CD14-positive monocyte (primary cell): ENCODE measurements around the gene TFDP2. TPM values are rescaled to one million over a fixed set of nuclear protein-coding genes. Genes with fewer than 3 reads are reported as not detected.
"Not testable (repeated sequence)": the region's sequence is repeated elsewhere in the genome, so short reads cannot be mapped to it uniquely, and the experiment has no call there.

Experiments
- DNase-seq, 3 donors: peaks; one replicate each; pipeline ENCODE4 v3.0.0-alpha.2; 2011 to 2022
- H2AFZ ChIP-seq: 2 replicates; pipeline ENCODE4 v1.6.0; 2012; ENCODE audit warnings: mild to moderate bottlenecking, low read depth, low read length, inconsistent platforms; ENCODE audit not compliant: insufficient read depth, poor library complexity, severe bottlenecking
- H3K27ac ChIP-seq, 2 donors: 1 replicate in 1 of 2; 2 replicates in 1 of 2; pipeline ENCODE4 v1.5.1; 2012 to 2013; ENCODE audit warnings: low read length in 2 of 2, control low read depth in 1 of 2, inconsistent platforms in 1 of 2, low read depth in 1 of 2, mild to moderate bottlenecking in 1 of 2
- H3K27me3 ChIP-seq, 2 donors: one replicate each; pipeline versions ENCODE4 v1.6.0 to v1.6.1; 2011 to 2013; ENCODE audit warnings: low read length in 2 of 2; ENCODE audit not compliant: control insufficient read depth in 2 of 2, insufficient read depth in 2 of 2
- H3K36me3 ChIP-seq, 2 donors: replicated peaks in 1 of 2; 1 replicate in 1 of 2; 2 replicates in 1 of 2; pipeline versions ENCODE4 v1.5.1 to v1.6.1; 2012 to 2013; ENCODE audit warnings: low read length in 2 of 2, control low read depth in 1 of 2, inconsistent platforms in 1 of 2, mild to moderate bottlenecking in 1 of 2; ENCODE audit not compliant: insufficient read depth in 2 of 2, control insufficient read depth in 1 of 2
- H3K4me1 ChIP-seq, 2 donors: 1 replicate in 1 of 2; 2 replicates in 1 of 2; pipeline versions ENCODE4 v1.5.1 to v1.6.1; 2012 to 2013; ENCODE audit warnings: low read length in 2 of 2, control low read depth in 1 of 2, inconsistent platforms in 1 of 2, mild to moderate bottlenecking in 1 of 2, moderate library complexity in 1 of 2; ENCODE audit not compliant: insufficient read depth in 2 of 2, control insufficient read depth in 1 of 2
- H3K4me2 ChIP-seq: replicated peaks from 2 replicates; pipeline ENCODE3; 2012; ENCODE audit warnings: low read length, moderate library complexity, mild to moderate bottlenecking; ENCODE audit not compliant: poor library complexity, severe bottlenecking; ENCODE audit errors: extremely low read depth
- H3K4me3 ChIP-seq, 3 experiments: fragments of 200-600 bp in 1 of 3; sonication (generic) in 1 of 3; replicated peaks in 1 of 3; 1 replicate in 2 of 3; 2 replicates in 1 of 3; pipeline ENCODE4 v1.5.1; 2011 to 2013; ENCODE audit warnings: low read length in 3 of 3, mild to moderate bottlenecking in 3 of 3, control low read depth in 2 of 3, low read depth in 2 of 3, inconsistent platforms in 1 of 3, moderate library complexity in 1 of 3
- H3K79me2 ChIP-seq: 2 replicates; pipeline ENCODE4 v1.6.0; 2012; ENCODE audit warnings: mild to moderate bottlenecking, control low read depth, inconsistent platforms, low read length, moderate library complexity; ENCODE audit not compliant: insufficient read depth
- H3K9ac ChIP-seq: 2 replicates; pipeline ENCODE4 v1.6.0; 2017; ENCODE audit warnings: low read length, mild to moderate bottlenecking; ENCODE audit not compliant: insufficient read depth, poor library complexity, severe bottlenecking
- H3K9me3 ChIP-seq, 2 donors: replicated peaks in 1 of 2; 1 replicate in 1 of 2; 2 replicates in 1 of 2; pipeline versions ENCODE4 v1.5.1 to v1.6.1; 2012 to 2013; ENCODE audit warnings: low read length in 2 of 2, control low read depth in 1 of 2; ENCODE audit not compliant: control insufficient read depth in 1 of 2, insufficient read depth in 1 of 2
- H4K20me1 ChIP-seq: 2 replicates; pipeline ENCODE4 v1.6.0; 2012; ENCODE audit warnings: mild to moderate bottlenecking, low read length, control low read depth, moderate library complexity; ENCODE audit not compliant: insufficient read depth
- H3K27ac Mint-ChIP-seq, 7 donors: one replicate each; pipeline ENCODE4 v1.8.0; 2020; ENCODE audit warnings: mild to moderate bottlenecking in 7 of 7, mixed read lengths in 7 of 7, moderate library complexity in 6 of 7, inconsistent platforms in 2 of 7
- H3K27me3 Mint-ChIP-seq, 3 donors: one replicate each; pipeline ENCODE4 v1.8.0; 2021 to 2022; ENCODE audit warnings: low read depth in 3 of 3, mild to moderate bottlenecking in 3 of 3, mixed read lengths in 3 of 3, moderate library complexity in 3 of 3, inconsistent platforms in 1 of 3
- H3K36me3 Mint-ChIP-seq, 2 donors: one replicate each; pipeline ENCODE4 v1.8.0; 2020; ENCODE audit warnings: mixed read lengths in 2 of 2, inconsistent platforms in 1 of 2, mild to moderate bottlenecking in 1 of 2
- H3K4me1 Mint-ChIP-seq: one replicate; pipeline ENCODE4 v1.8.0; 2020; ENCODE audit warnings: mild to moderate bottlenecking, mixed read lengths
- H3K4me3 Mint-ChIP-seq, 2 donors: one replicate each; pipeline ENCODE4 v1.8.0; 2020; ENCODE audit warnings: mild to moderate bottlenecking in 2 of 2, mixed read lengths in 2 of 2, moderate library complexity in 1 of 2
- H3K9me3 Mint-ChIP-seq, 7 donors: one replicate each; pipeline ENCODE4 v1.8.0; 2020 to 2022; ENCODE audit warnings: mixed read lengths in 7 of 7, mild to moderate bottlenecking in 6 of 7, moderate library complexity in 6 of 7, inconsistent platforms in 2 of 7
- WGBS: methylation state at CpG from one replicate; pipeline ENCODE4 v1.1.5; 2013; ENCODE audit warnings: missing lambda C conversion rate; ENCODE audit not compliant: insufficient coverage; 5-methylcytosine and 5-hydroxymethylcytosine counted together
- intact Hi-C, 2 donors: fragments of 100-400 bp; cut with micrococcal nuclease; formaldehyde crosslinking; loops; one replicate each; pipeline versions ENCODE4 v1.15.0 to v1.15.1; 2023
- polyA plus RNA-seq, 3 donors: library from polyadenylated mRNA; depleted of rRNA in 1 of 3; unstranded in 2 of 3; stranded (reverse) in 1 of 3; fragments of 300-500 nt in 2 of 3; fragments of >200 nt in 1 of 3; fragmentation: Illumina TruSeq in 2 of 3; gene quantifications; 1 replicate in 2 of 3; 2 replicates in 1 of 3; pipeline ENCODE4 v1.2.3, GENCODE V29; 2012 to 2021
- TF ChIP-seq, protein P1 (sequence below): fragments of 200-600 bp; IDR thresholded peaks from one replicate; pipeline ENCODE4 v1.8.0; 2022; ENCODE audit warnings: antibody characterized with exemption, mild to moderate bottlenecking

Gene TFDP2
- polyA plus RNA-seq, 3 donors: 1.1 to 3.5 (median 1.7) TPM

DNA sequence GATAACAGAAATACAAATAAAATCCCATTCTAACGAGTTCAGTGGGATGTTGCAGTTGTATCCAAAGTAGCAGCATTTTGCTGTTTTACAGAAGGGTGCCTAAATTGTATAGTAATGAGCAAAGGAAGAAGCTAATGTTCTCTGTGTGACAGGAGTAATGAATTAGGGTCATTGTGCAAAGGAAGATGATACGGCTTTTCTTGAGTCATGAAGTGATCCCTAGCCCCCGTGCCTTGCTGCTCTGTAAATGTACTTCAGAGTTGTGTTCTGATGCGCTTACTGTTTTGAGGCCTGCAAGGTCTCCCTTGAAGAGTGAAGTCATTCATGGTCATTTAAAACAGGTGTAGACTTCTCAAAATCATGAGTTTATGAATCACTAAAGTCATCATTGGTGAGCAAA, 235.0 kb downstream of the TFDP2 start:
- peaks cover 35 to 74% of the 10 kb centered on the region in 2 donors for H3K36me3 ChIP-seq
- no peak overlapping the region for H3K9ac ChIP-seq
- Mint-ChIP-seq H3K27me3 (no peaks in the 10 kb centered on the region), H3K27ac (no peak overlapping the region), H3K4me3 (no peak overlapping the region), H3K4me1 (peaks cover 2% of the 10 kb centered on the region), H3K36me3 (peaks cover 61 to 91% of the 10 kb centered on the region in 2 donors), H3K9me3 (peaks cover 2 to 4% (median 3%) of the 10 kb centered on the region in 7 donors)
- intact Hi-C loops: loop anchor here (5.0 to 10.0 kb wide), 3 partner anchors 177 to 340 kb away; partner anchors contain the start of gene RNF7 (in 2 of the 2)
- no peak for DNase-seq
- no peaks in the 10 kb centered on the region for H3K79me2 ChIP-seq
- no peak overlapping the region for H3K4me2 ChIP-seq
- no peaks in the 10 kb centered on the region for H3K4me1 ChIP-seq
- H3K4me3 ChIP-seq: no peak overlapping the region
- H3K27me3 ChIP-seq: no peaks in the 10 kb centered on the region
- H3K9me3 ChIP-seq: no peaks in the 10 kb centered on the region
- H4K20me1 ChIP-seq: no peaks in the 10 kb centered on the region
- H3K27ac ChIP-seq: no peak overlapping the region
- WGBS: 96% methylated on average over 3 of the region's 4 CpGs
- TF ChIP-seq, protein P1, sequence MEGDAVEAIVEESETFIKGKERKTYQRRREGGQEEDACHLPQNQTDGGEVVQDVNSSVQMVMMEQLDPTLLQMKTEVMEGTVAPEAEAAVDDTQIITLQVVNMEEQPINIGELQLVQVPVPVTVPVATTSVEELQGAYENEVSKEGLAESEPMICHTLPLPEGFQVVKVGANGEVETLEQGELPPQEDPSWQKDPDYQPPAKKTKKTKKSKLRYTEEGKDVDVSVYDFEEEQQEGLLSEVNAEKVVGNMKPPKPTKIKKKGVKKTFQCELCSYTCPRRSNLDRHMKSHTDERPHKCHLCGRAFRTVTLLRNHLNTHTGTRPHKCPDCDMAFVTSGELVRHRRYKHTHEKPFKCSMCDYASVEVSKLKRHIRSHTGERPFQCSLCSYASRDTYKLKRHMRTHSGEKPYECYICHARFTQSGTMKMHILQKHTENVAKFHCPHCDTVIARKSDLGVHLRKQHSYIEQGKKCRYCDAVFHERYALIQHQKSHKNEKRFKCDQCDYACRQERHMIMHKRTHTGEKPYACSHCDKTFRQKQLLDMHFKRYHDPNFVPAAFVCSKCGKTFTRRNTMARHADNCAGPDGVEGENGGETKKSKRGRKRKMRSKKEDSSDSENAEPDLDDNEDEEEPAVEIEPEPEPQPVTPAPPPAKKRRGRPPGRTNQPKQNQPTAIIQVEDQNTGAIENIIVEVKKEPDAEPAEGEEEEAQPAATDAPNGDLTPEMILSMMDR: no peak
- H2AFZ ChIP-seq: no peak overlapping the region

DNA sequence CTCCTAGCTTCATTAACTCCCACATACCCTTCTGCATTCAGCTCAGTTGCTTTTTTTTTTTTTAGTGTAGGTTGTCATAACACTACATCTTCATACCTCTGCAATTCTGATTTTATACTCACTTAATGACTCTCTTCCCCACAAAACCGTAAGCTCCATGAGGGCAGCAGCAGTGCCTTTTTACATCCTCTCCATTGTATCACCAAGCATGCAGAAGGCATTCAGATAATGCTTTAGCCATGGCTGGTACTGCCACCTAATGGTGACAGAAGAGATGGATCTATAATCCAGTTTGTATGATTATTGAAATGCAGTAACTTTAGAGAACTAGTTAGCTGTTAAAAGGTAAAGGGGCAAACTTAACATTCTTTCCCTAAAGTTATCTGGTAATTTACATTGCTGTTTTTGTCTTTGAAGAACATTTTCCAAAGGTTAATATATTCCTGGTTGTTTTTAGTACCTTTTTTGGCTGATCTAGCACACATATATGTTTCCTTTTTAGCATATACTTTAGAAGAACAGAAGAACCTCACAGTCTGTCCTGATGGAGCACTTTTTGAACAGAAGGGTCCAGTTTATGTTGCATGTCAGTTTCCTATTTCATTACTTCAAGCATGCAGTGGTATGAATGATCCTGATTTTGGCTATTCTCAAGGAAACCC, 236.1 kb downstream of the TFDP2 start:
- no peaks in the 10 kb centered on the region for H3K4me1 ChIP-seq
- DNase-seq: peak; percentile 53 to 68 (median 61)
- no peaks in the 10 kb centered on the region for H3K27me3 Mint-ChIP-seq
- peaks cover 44 to 74% of the 10 kb centered on the region in 2 donors for H3K36me3 ChIP-seq
- peaks cover 2 to 4% (median 3%) of the 10 kb centered on the region in 7 donors for H3K9me3 Mint-ChIP-seq
- no peak overlapping the region for H3K4me2 ChIP-seq
- H3K4me1 Mint-ChIP-seq: peaks cover 2% of the 10 kb centered on the region
- H3K4me3 Mint-ChIP-seq: no peak overlapping the region
- no CpG with 5 or more reads among the region's 1 CpG for WGBS
- peaks cover 62 to 91% of the 10 kb centered on the region in 2 donors for H3K36me3 Mint-ChIP-seq
- intact Hi-C loops: loop anchor here (5.0 to 10.0 kb wide), 3 partner anchors 176 to 338 kb away; partner anchors contain the start of gene RNF7 (in 2 of the 2)
- no peaks in the 10 kb centered on the region for H3K9me3 ChIP-seq
- no peaks in the 10 kb centered on the region for H4K20me1 ChIP-seq
- H3K4me3 ChIP-seq: no peak overlapping the region
- H3K27ac Mint-ChIP-seq: peak overlapping the region in 1 of 7 donors; percentile 67
- no peaks in the 10 kb centered on the region for H3K27me3 ChIP-seq
- no peaks in the 10 kb centered on the region for H3K79me2 ChIP-seq
- H3K27ac ChIP-seq: no peak overlapping the region
- no peak overlapping the region for H3K9ac ChIP-seq
- TF ChIP-seq, protein P1: peak; percentile 83
- H2AFZ ChIP-seq: no peak overlapping the region

DNA sequence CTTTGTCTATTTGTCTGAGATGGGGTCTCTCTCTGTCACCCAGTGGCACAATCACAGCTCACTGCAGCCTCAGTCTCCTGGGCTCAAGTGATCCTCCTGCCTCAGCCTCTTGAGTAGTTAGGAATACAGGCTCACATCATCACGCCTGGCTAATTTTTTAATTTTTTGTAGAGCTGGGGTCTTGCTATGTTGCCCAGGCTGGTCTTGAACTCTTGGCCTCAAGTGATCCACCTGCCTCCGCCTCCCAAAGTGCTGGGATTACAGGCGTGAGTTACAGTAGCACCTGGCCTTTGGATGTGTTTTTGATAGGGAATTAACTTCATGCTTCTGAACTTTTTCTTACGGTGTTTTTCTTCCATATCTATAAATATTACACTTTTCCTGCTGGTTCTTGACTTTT, 239.4 kb downstream of the TFDP2 start:
- H4K20me1 ChIP-seq, H3K27me3 Mint-ChIP-seq, H2AFZ ChIP-seq, H3K4me2 ChIP-seq, DNase-seq, H3K9me3 ChIP-seq, H3K27me3 ChIP-seq, H3K4me1 ChIP-seq, H3K4me3 Mint-ChIP-seq, H3K79me2 ChIP-seq, H3K4me1 Mint-ChIP-seq, H3K9me3 Mint-ChIP-seq, H3K9ac ChIP-seq, H3K27ac ChIP-seq, H3K4me3 ChIP-seq: not testable (repeated sequence)
- peaks cover 50 to 79% of the 10 kb centered on the region in 2 donors for H3K36me3 ChIP-seq
- Mint-ChIP-seq H3K36me3 (peaks cover 65 to 89% of the 10 kb centered on the region in 2 donors), H3K27ac (peak overlapping the region in 2 of 7 donors; percentile 18 to 55)
- intact Hi-C loops: loop anchor here (5.0 to 10.0 kb wide), 3 partner anchors 173 to 335 kb away; partner anchors contain the start of gene RNF7 (in 2 of the 2)
- no CpG with 5 or more reads among the region's 4 CpGs for WGBS
